ENCODE measurements around the gene KANK3. TPM values are rescaled to one million over a fixed set of nuclear protein-coding genes. Genes with fewer than 3 reads are reported as not detected.

KANK3 gene
- total and polyA plus RNA-seq, 10 of the 15 experiments (the other 5 are each of a cell fraction or from before 2014, with no cell fraction given) = 0.03 to 0.93 (median 0.22) TPM; not detected in 1

DNA sequence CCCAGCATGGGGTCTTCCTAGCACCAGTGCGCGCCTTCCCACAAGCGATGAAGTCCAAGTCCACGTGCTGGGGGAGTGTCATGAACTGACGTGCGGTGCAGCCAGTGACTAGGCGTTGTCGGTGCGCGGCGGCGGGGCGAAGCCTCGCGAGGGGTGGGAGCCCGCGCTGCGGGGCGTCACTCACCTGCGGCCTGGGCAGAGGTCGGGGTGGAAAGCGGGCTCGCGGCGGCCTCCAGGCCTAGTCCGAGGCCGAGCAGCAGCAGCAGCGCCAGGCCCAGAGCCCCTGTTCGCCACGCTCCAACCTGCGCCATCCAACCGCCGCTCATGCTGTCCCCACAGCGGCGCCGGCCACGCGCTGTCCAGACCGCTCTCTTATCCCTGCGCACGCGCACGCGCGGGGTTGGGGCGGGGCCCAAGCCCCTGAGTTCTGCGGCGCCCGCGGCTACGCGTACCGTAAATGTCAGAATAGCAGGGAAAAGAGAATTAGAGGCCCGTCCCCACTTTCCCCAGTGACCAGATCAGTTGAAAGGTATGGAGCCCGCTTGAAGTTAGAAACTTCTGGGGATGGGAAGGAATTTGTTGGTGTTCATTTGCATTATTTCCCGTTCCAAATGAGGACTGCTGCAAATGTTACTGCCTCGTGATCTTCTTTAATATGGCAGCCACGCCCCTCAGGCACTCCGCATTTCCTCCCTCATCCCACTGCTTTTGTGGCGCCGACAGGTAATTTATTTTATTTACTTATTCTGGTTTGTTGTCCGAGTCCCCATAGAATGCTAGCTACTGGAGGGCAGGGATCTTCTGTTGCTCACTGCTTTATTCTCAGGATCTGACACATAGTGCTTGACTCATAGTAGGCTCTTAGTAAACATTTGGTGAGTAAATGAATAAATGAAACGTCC, 34.8 kb downstream of the KANK3 start, which contains the start of gene CD320 (continued):
- TF ChIP-seq, protein P1, sequence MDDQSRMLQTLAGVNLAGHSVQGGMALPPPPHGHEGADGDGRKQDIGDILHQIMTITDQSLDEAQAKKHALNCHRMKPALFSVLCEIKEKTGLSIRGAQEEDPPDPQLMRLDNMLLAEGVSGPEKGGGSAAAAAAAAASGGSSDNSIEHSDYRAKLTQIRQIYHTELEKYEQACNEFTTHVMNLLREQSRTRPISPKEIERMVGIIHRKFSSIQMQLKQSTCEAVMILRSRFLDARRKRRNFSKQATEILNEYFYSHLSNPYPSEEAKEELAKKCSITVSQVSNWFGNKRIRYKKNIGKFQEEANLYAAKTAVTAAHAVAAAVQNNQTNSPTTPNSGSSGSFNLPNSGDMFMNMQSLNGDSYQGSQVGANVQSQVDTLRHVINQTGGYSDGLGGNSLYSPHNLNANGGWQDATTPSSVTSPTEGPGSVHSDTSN (IDR thresholded peaks at IDR 0.05; ENCODE audit: insufficient replicate concordance, low read depth, low read length) = peak; percentile 93
- TF ChIP-seq IKZF2 (IDR thresholded peaks at IDR 0.05) (0 out of 4 replicates have a peak, but pooled peaks of 1 of the 2 experiments have one; percentile 14), LARP7 (IDR thresholded peaks at IDR 0.05) (peak; percentile 80; the same call in 1 of the 2 replicates), NFYB (IDR thresholded peaks at IDR 0.05; ENCODE audit: insufficient read depth, low read depth, low read length) (peak; percentile 84), MYC (IDR thresholded peaks at IDR 0.05; ENCODE audit: insufficient read depth, insufficient read length, insufficient replicate concordance, low read length, severe bottlenecking) (peak; percentile 90), CHD2 (IDR thresholded peaks at IDR 0.05; ENCODE audit: borderline replicate concordance, low read depth, low read length) (peak; percentile 97), MTA2 (IDR thresholded peaks at IDR 0.05; ENCODE audit: low read depth) (no peak), PAX5 (IDR thresholded peaks at IDR 0.05; ENCODE audit: borderline replicate concordance, low read depth, low read length) (peak; percentile 23; the same call in 1 of the 2 replicates), MXI1 (IDR thresholded peaks at IDR 0.05; ENCODE audit: low read depth, low read length) (peak; percentile 95), SPI1 (IDR thresholded peaks at IDR 0.05; ENCODE audit: borderline replicate concordance, insufficient read depth, low read depth, low read length) (0 out of 2 replicates have a peak, but pooled peaks have one; percentile 22), SIN3A (IDR thresholded peaks at IDR 0.05; ENCODE audit: low read depth, low read length) (peak; percentile 76), BACH1 (IDR thresholded peaks at IDR 0.05; ENCODE audit: borderline replicate concordance) (peak; percentile 90), TBL1XR1 (IDR thresholded peaks at IDR 0.05; ENCODE audit: low read depth, low read length) (peak; percentile 62), ATF7 (IDR thresholded peaks at IDR 0.05; ENCODE audit: low read depth) (peak; percentile 47; the same call in 1 of the 2 replicates)
- TF ChIP-seq, protein P2, sequence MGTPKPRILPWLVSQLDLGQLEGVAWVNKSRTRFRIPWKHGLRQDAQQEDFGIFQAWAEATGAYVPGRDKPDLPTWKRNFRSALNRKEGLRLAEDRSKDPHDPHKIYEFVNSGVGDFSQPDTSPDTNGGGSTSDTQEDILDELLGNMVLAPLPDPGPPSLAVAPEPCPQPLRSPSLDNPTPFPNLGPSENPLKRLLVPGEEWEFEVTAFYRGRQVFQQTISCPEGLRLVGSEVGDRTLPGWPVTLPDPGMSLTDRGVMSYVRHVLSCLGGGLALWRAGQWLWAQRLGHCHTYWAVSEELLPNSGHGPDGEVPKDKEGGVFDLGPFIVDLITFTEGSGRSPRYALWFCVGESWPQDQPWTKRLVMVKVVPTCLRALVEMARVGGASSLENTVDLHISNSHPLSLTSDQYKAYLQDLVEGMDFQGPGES (IDR thresholded peaks at IDR 0.05) = no peak
- TF ChIP-seq, protein P3, sequence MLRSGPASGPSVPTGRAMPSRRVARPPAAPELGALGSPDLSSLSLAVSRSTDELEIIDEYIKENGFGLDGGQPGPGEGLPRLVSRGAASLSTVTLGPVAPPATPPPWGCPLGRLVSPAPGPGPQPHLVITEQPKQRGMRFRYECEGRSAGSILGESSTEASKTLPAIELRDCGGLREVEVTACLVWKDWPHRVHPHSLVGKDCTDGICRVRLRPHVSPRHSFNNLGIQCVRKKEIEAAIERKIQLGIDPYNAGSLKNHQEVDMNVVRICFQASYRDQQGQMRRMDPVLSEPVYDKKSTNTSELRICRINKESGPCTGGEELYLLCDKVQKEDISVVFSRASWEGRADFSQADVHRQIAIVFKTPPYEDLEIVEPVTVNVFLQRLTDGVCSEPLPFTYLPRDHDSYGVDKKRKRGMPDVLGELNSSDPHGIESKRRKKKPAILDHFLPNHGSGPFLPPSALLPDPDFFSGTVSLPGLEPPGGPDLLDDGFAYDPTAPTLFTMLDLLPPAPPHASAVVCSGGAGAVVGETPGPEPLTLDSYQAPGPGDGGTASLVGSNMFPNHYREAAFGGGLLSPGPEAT (IDR thresholded peaks at IDR 0.05; ENCODE audit: low read depth) = peak; percentile 95
- TF ChIP-seq, protein P4, sequence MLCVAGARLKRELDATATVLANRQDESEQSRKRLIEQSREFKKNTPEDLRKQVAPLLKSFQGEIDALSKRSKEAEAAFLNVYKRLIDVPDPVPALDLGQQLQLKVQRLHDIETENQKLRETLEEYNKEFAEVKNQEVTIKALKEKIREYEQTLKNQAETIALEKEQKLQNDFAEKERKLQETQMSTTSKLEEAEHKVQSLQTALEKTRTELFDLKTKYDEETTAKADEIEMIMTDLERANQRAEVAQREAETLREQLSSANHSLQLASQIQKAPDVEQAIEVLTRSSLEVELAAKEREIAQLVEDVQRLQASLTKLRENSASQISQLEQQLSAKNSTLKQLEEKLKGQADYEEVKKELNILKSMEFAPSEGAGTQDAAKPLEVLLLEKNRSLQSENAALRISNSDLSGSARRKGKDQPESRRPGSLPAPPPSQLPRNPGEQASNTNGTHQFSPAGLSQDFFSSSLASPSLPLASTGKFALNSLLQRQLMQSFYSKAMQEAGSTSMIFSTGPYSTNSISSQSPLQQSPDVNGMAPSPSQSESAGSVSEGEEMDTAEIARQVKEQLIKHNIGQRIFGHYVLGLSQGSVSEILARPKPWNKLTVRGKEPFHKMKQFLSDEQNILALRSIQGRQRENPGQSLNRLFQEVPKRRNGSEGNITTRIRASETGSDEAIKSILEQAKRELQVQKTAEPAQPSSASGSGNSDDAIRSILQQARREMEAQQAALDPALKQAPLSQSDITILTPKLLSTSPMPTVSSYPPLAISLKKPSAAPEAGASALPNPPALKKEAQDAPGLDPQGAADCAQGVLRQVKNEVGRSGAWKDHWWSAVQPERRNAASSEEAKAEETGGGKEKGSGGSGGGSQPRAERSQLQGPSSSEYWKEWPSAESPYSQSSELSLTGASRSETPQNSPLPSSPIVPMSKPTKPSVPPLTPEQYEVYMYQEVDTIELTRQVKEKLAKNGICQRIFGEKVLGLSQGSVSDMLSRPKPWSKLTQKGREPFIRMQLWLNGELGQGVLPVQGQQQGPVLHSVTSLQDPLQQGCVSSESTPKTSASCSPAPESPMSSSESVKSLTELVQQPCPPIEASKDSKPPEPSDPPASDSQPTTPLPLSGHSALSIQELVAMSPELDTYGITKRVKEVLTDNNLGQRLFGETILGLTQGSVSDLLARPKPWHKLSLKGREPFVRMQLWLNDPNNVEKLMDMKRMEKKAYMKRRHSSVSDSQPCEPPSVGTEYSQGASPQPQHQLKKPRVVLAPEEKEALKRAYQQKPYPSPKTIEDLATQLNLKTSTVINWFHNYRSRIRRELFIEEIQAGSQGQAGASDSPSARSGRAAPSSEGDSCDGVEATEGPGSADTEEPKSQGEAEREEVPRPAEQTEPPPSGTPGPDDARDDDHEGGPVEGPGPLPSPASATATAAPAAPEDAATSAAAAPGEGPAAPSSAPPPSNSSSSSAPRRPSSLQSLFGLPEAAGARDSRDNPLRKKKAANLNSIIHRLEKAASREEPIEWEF (IDR thresholded peaks at IDR 0.05; ENCODE audit: insufficient replicate concordance, low read depth, low read length) = no peak
- TF ChIP-seq, protein P5, sequence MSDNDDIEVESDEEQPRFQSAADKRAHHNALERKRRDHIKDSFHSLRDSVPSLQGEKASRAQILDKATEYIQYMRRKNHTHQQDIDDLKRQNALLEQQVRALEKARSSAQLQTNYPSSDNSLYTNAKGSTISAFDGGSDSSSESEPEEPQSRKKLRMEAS (IDR thresholded peaks at IDR 0.05; ENCODE audit: low read depth, low read length) = peak; percentile 97

Data from GM12878 (cell line).